SK-N-SH (cell line): ENCODE measurements around the gene ADGRG3. TPM values are rescaled to one million over a fixed set of nuclear protein-coding genes. Genes with fewer than 3 reads are reported as not detected.

Source experiments
- CTCF ChIA-PET: fragments of 300-600, 350-600 bp; formaldehyde crosslinking; extraction: SDS; loops from one replicate; lab custom pipeline; 2021; lab: Yijun Ruan, JAX
- POLR2A ChIA-PET: fragments of 350-600 bp; sonication (Branson Sonifier 250); formaldehyde crosslinking; extraction: SDS; loops from one replicate; lab custom pipeline; 2020; ENCODE audit warnings: antibody characterized with exemption, inconsistent platforms; lab: Yijun Ruan, JAX
- DNase-seq: peaks from one replicate; pipeline ENCODE4 v3.0.0; 2012
- H2AFZ ChIP-seq: fragments of 200-600 bp; sonication (generic); 2 replicates; pipeline ENCODE4 v1.8.1; 2016; ENCODE audit warnings: antibody characterized with exemption, mild to moderate bottlenecking, low read depth
- H3F3A ChIP-seq: fragments of 200-600 bp; sonication (generic); replicated peaks from 2 replicates; pipeline ENCODE3; 2016; ENCODE audit warnings: antibody characterized with exemption, mild to moderate bottlenecking; ENCODE audit not compliant: insufficient read depth
- H3K27ac ChIP-seq, 2 experiments: fragments of 200-500 bp in 1 of 2; fragments of 200-600 bp in 1 of 2; sonication (Bioruptor generic) in 1 of 2; sonication (generic), shearing (Covaris generic) in 1 of 2; 2 replicates each; pipeline versions ENCODE4 v1.5.1 to v1.6.1; 2014 to 2016; ENCODE audit warnings: low read depth in 2 of 2, inconsistent platforms in 1 of 2, low read length in 1 of 2, mild to moderate bottlenecking in 1 of 2, mixed read lengths in 1 of 2
- H3K27me3 ChIP-seq: fragments of 200-600 bp; sonication (generic), shearing (Covaris generic); 2 replicates; pipeline ENCODE4 v1.6.1; 2016; ENCODE audit warnings: mixed run types; ENCODE audit not compliant: insufficient read depth
- H3K36me3 ChIP-seq, 2 experiments: fragments of 200-500 bp in 1 of 2; fragments of 200-600 bp in 1 of 2; sonication (Bioruptor generic) in 1 of 2; sonication (generic) in 1 of 2; replicated peaks in 1 of 2; 2 replicates each; pipeline versions ENCODE3 to v1.5.1; 2014 to 2016; ENCODE audit warnings: low read length in 1 of 2, mild to moderate bottlenecking in 1 of 2; ENCODE audit not compliant: insufficient read depth in 2 of 2, control insufficient read depth in 1 of 2
- H3K4me1 ChIP-seq, 2 experiments: fragments of 200-500 bp in 1 of 2; fragments of 200-600 bp in 1 of 2; sonication (Bioruptor generic) in 1 of 2; sonication (generic), shearing (Covaris generic) in 1 of 2; 2 replicates each; pipeline versions ENCODE4 v1.5.1 to v1.6.1; 2014 to 2016; ENCODE audit warnings: low read depth in 1 of 2, low read length in 1 of 2, mixed run types in 1 of 2; ENCODE audit not compliant: insufficient read depth in 2 of 2, control insufficient read depth in 1 of 2
- H3K4me2 ChIP-seq: fragments of 200-600 bp; sonication (generic), shearing (Covaris generic); 2 replicates; pipeline ENCODE4 v1.6.1; 2017; ENCODE audit warnings: mixed run types
- H3K4me3 ChIP-seq, 2 experiments: fragments of 200-500 bp in 1 of 2; fragments of 200-600 bp in 1 of 2; sonication (Bioruptor generic) in 1 of 2; sonication (generic), shearing (Covaris generic) in 1 of 2; 2 replicates each; pipeline versions ENCODE4 v1.5.1 to v1.8.1; 2014 to 2016; ENCODE audit warnings: low read depth in 2 of 2, inconsistent platforms in 1 of 2, low read length in 1 of 2, mild to moderate bottlenecking in 1 of 2, mixed read lengths in 1 of 2, moderate library complexity in 1 of 2
- H3K79me2 ChIP-seq: fragments of 200-600 bp; sonication (generic); 2 replicates; pipeline ENCODE4 v1.8.1; 2017; ENCODE audit warnings: mild to moderate bottlenecking; ENCODE audit not compliant: insufficient read depth
- H3K9ac ChIP-seq: fragments of 200-600 bp; sonication (generic); 2 replicates; pipeline ENCODE4 v1.6.1; 2017; ENCODE audit warnings: mixed run types
- H3K9me2 ChIP-seq: fragments of 200-600 bp; sonication (generic); 2 replicates; pipeline ENCODE4 v1.6.1; 2017; ENCODE audit warnings: mixed run types
- H3K9me3 ChIP-seq: fragments of 200-600 bp; sonication (generic); 2 replicates; pipeline ENCODE4 v1.6.1; 2017; ENCODE audit warnings: mixed run types, mild to moderate bottlenecking, moderate library complexity
- H4K20me1 ChIP-seq: fragments of 200-600 bp; sonication (generic); 2 replicates; pipeline ENCODE4 v1.6.1; 2017; ENCODE audit warnings: mild to moderate bottlenecking, mixed run types; ENCODE audit not compliant: insufficient read depth
- CHD2 ChIP-seq: fragments of 150-350 bp; IDR thresholded peaks from 2 replicates; pipeline ENCODE4 v1.6.1; 2018; ENCODE audit warnings: low read length; ENCODE audit not compliant: partially characterized antibody
- ELF1 ChIP-seq: IDR thresholded peaks from 2 replicates; pipeline ENCODE4 v1.4.0; 2012
- FOXM1 ChIP-seq: IDR thresholded peaks from 2 replicates; pipeline ENCODE4 v1.4.0; 2012; ENCODE audit warnings: low read depth, mild to moderate bottlenecking
- MAX ChIP-seq: IDR thresholded peaks from 2 replicates; pipeline ENCODE4 v1.4.0; 2012; ENCODE audit warnings: low read depth
- MXI1 ChIP-seq: IDR thresholded peaks from 2 replicates; pipeline ENCODE4 v1.6.1; 2012; ENCODE audit warnings: mild to moderate bottlenecking, low read depth, low read length, improper control_type of control experiment
- NRF1 ChIP-seq: IDR thresholded peaks from 2 replicates; pipeline ENCODE4 v1.6.1; 2012; ENCODE audit warnings: low read depth, mild to moderate bottlenecking, low read length
- PBX3 ChIP-seq: IDR thresholded peaks from 2 replicates; pipeline ENCODE4; 2012
- POLR2AphosphoS5 ChIP-seq: IDR thresholded peaks from 2 replicates; pipeline ENCODE4 v1.6.1; 2012; ENCODE audit warnings: low read depth, low read length
- TCF12 ChIP-seq: IDR thresholded peaks from 2 replicates; pipeline ENCODE4 v1.4.0; 2012
- YY1 ChIP-seq: IDR thresholded peaks from 2 replicates; pipeline ENCODE4 v1.4.0; 2012; ENCODE audit warnings: low read depth, mild to moderate bottlenecking
- WGBS: methylation state at CpG from one replicate; pipeline ENCODE4 v1.1.6; 2017; ENCODE audit warnings: low lambda C conversion rate; 5-methylcytosine and 5-hydroxymethylcytosine counted together
- polyA plus RNA-seq, 3 experiments: library from polyadenylated mRNA; depleted of rRNA; stranded (reverse); fragments of >200 nt; gene quantifications; 2 replicates each; pipeline ENCODE4 v1.2.3, GENCODE V29; 2012
- TF ChIP-seq, protein P1 (sequence below): IDR thresholded peaks from 2 replicates; pipeline ENCODE4 v1.6.1; 2012; ENCODE audit warnings: mild to moderate bottlenecking, low read depth, low read length, moderate library complexity

Gene ADGRG3
- polyA plus RNA-seq, 1 of the 3 experiments (the other 2 are of a cell fraction) = not detected

- TF ChIP-seq, protein P1, sequence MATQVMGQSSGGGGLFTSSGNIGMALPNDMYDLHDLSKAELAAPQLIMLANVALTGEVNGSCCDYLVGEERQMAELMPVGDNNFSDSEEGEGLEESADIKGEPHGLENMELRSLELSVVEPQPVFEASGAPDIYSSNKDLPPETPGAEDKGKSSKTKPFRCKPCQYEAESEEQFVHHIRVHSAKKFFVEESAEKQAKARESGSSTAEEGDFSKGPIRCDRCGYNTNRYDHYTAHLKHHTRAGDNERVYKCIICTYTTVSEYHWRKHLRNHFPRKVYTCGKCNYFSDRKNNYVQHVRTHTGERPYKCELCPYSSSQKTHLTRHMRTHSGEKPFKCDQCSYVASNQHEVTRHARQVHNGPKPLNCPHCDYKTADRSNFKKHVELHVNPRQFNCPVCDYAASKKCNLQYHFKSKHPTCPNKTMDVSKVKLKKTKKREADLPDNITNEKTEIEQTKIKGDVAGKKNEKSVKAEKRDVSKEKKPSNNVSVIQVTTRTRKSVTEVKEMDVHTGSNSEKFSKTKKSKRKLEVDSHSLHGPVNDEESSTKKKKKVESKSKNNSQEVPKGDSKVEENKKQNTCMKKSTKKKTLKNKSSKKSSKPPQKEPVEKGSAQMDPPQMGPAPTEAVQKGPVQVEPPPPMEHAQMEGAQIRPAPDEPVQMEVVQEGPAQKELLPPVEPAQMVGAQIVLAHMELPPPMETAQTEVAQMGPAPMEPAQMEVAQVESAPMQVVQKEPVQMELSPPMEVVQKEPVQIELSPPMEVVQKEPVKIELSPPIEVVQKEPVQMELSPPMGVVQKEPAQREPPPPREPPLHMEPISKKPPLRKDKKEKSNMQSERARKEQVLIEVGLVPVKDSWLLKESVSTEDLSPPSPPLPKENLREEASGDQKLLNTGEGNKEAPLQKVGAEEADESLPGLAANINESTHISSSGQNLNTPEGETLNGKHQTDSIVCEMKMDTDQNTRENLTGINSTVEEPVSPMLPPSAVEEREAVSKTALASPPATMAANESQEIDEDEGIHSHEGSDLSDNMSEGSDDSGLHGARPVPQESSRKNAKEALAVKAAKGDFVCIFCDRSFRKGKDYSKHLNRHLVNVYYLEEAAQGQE = no peak
- TF ChIP-seq FOXM1 (peak; percentile 50; the same call in 1 of the 2 replicates), NRF1 (no peak), TCF12 (peak; percentile 13; the same call in 1 of the 2 replicates), CHD2 (peak; percentile 96), MXI1 (0 out of 2 replicates have a peak, but pooled peaks have one; percentile 10), PBX3 (peak; percentile 30; the same call in 1 of the 2 replicates), POLR2AphosphoS5 (peak; percentile 81), YY1 (peak; percentile 99), ELF1 (peak; percentile 82)
Observed at GRCh38 chr16:57734925-57735754, 67.0 kb downstream of the ADGRG3 start (continued).

- no peak for TF ChIP-seq TCF12
- no peak for TF ChIP-seq POLR2AphosphoS5
- TF ChIP-seq MAX = peak; percentile 11; the same call in 1 of the 2 replicates
- TF ChIP-seq MXI1 = peak; percentile 61
- TF ChIP-seq, all 33 proteins: peak for 2
- H4K20me1 ChIP-seq = no peaks in the 10 kb centered on the region
- peak within 1 kb of the TSS; percentile 95 for H3K9ac ChIP-seq
- H3K4me2 ChIP-seq = peak within 1 kb of the TSS; percentile 98
- H2AFZ ChIP-seq = peak within 1 kb of the TSS; percentile 81
- H3K79me2 ChIP-seq = peaks cover 23% of the 10 kb centered on the region; the same call in 1 of the 2 replicates
- 1% methylated on average over 21 of the region's 35 CpGs for WGBS
- H3K9me3 ChIP-seq = no peaks in the 10 kb centered on the region
- ChIA-PET CTCF (interaction anchor here (0.7 to 4.0 kb wide), 14 partner anchors 19 to 264 kb away, joined by 3 to 16 read pairs (median 4); no protein-coding TSS in a partner anchor), POLR2A (interaction anchor here (0.6 to 1.0 kb wide), 5 partner anchors 10 to 300 kb away, joined by 3 to 6 read pairs (median 3); no protein-coding TSS in a partner anchor)
- peak within 1 kb of the TSS; percentile 72 to 85 for H3K27ac ChIP-seq
- peaks cover 9 to 15% of the 10 kb centered on the region in 2 experiments; a peak in 2 of 4 replicates for H3K4me1 ChIP-seq
- peak within 1 kb of the TSS; percentile 61 to 83 for H3K4me3 ChIP-seq
- no peak for DNase-seq
- H3K9me2 ChIP-seq = no peaks in the 10 kb centered on the region
- H3K36me3 ChIP-seq = peaks cover 0 to 7% of the 10 kb centered on the region in 2 experiments
- no peaks in the 10 kb centered on the region for H3K27me3 ChIP-seq
- H3F3A ChIP-seq = peaks cover 5% of the 10 kb centered on the region
Observed at GRCh38 chr16:57735755-57736418, 67.8 kb downstream of the ADGRG3 start, which contains the start of gene KATNB1. Gene KATNB1 (plus strand): TSS chr16:57735770. CDS start chr16:57737244, 1,474 bp downstream.
